ENCODE measurements around the gene SIL1.

- TF ChIP-seq YY1 (IDR thresholded peaks at IDR 0.05; ENCODE audit: low read depth) (no peak), EGR1 (IDR thresholded peaks at IDR 0.05) (no peak), MAX (IDR thresholded peaks at IDR 0.05) (no peak), EP300 (IDR thresholded peaks at IDR 0.05; ENCODE audit: borderline replicate concordance) (no peak), TCF12 (IDR thresholded peaks at IDR 0.05; ENCODE audit: low read depth) (no peak), REST (IDR thresholded peaks at IDR 0.05; ENCODE audit: low read depth) (no peak)
These were observed 19.2 kb downstream of the SIL1 start for GRCh38 chr5:139178935-139179334.
